ENCODE data around the gene PAH.
"Not testable (repeated sequence)": the region's sequence is repeated elsewhere in the genome, so short reads cannot be mapped to it uniquely, and the experiment has no call there.

The PAH gene

GRCh38 chr12:102891756-102892155 is 25.3 kb downstream of the PAH start:
- DNase-seq, result no peak

GRCh38 chr12:102888511-102888910 is 28.5 kb downstream of the PAH start:
- DNase-seq, result no peak

DNA sequence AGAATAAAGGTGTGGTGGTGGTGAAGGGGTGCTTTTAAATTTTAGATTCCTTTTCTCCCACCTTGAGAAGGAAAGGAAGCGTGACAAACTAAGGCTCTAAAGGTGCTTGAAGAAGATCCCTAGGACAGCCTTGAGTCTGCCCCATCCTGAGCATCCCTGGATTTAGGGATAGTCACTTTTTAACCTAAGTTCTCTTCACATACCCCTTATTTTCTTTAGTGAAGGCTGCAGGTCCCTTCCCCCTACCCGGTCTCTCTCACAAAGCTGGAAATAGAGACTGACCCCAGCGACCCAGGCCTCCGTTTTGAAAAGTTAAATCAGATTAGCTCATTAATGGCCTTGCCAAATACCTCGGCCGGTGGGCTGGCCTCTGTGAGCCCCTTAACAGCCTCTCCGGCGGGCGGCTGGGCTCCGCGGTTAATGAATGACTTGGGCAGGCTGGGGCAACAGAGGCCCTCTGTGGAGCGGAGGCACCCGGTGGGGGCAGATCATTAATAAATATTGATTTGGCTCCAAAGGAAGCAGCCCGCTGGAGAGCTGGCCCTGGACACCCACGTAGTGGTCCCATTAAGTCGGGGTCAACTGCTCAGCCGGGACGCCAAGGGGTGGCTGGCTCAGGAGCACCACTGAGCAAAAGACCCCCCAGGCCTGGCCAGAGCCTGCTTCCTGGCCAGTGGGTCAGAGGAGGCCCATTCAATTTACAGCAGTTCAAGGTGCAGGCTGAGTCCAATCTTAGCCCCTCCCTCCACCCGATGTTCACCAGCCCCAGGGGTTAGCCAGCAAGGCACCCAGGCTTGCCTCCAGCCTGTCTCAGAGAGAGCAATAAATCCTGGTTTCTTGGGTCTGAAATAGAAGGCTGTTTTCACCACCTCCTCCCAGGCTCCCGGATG is 31.8 kb downstream of the PAH start:
- no peak for DNase-seq

DNA sequence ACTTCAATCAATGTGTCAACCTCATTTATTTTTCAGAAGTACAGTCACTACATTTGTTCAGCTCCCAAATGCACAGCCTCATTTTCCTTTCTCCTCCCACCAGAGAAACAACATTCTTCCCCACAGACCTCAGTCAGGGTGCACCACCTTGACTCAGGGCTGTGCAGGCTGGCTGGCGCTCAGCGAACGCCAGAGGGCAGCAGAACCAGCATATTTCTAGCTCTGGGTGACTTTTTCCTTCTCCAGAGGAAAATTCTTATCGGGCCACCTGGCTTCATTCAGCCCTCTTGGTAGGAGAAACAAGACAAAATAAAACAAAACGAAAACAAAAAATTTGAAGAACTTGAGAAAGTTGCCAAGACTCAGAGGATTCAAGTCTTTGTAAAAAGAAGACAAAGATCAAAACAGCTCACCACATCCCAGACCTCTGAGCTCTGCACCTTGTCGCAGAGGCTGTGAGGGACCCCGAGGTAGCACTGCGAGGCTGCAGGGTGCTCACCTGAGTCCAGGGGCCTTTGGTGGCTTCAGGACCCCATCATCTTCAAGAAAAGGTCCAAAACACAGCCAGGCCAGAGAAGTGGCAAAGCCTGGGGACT is 33.7 kb downstream of the PAH start:
- DNase-seq, result peak; percentile 45 to 64 (median 54)

DNA sequence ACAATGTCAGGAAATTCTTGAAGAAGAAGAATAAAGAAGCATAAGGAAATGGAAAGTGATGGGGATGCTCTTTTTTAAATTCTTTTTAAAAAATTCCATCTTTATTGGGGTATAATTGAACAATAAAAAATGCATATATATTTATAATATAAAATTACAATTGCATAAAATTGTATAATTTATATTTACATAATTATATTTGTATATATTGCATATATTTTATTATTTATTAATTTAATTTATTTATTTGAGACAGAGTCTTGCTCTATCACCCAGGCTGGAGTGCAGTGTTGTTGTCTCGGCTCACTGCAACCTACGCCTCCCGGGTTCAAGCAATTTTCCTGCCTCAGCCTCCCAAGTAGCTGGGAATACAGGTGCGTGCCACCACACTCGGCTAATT is 36.3 kb downstream of the PAH start:
- DNase-seq, result no peak

GRCh38 chr12:102879144-102879763 is 37.8 kb downstream of the PAH start:
- DNase-seq, result peak in 3 of 4 experiments; percentile 3 to 14 (median 6)

DNA sequence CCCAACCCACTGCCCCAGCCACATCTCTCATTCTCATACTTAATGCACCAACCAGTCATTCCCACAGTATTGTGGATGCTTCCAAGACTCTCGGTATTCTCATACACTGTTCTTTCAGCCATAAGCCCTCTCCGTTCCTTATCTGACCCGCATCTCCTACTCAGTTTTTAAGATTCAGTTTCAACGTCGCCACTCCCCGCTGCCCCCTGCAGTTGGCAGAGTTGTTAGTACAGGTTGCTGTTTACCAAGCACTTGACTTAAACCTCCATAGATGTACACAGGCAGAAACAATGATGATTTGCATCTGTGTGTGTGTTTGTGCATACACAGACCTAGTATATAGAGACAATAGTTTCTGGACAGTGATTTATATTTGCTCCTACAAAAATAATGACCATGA is 40.2 kb downstream of the PAH start:
- DNase-seq, result peak in 1 of 4 experiments; percentile 7

GRCh38 chr12:102874819-102875218 is 42.2 kb downstream of the PAH start:
- DNase-seq, result no peak

DNA sequence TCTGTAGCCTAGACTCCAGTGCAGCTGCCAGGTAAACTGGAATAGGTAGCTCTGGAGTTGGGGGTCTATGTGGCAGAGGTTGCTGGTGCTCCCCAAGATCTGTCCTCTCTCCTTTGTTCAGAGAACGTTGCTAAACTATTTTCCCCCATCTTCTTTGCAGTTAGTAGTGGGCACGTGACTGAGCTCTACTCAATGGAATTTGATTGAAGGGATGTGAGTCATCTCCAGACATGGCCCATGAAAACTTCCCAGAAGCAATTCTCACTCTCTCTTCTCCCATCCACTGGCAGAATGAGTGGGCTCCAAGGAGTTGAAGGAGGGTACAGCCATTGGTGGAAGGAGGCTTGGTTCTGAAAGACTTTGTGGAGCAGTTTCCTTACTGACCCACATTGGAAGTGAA is 44.0 kb downstream of the PAH start:
- no peak for DNase-seq

- DNase-seq, result no peak
Observed at GRCh38 chr12:102871014-102871413, 46.0 kb downstream of the PAH start.

DNA sequence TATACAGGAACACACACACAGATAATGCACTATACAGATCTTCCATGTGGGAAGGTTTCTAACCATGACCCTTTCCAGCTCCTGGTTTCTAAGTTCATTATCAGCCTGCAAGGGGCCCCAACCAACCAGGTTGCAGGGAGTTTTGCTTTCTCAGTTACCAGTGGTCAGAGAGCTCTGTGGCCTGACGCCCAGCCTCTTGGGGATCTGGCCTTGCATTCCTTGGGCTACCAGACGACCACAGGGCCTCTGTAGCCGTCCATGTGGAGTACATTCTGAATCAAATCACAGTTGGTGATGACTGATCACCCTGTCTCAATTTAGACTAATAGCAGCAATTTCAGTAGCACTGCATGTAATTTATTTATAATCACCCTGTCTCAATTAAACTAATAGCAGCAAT is 47.5 kb downstream of the PAH start:
- DNase-seq, result no peak

DNA sequence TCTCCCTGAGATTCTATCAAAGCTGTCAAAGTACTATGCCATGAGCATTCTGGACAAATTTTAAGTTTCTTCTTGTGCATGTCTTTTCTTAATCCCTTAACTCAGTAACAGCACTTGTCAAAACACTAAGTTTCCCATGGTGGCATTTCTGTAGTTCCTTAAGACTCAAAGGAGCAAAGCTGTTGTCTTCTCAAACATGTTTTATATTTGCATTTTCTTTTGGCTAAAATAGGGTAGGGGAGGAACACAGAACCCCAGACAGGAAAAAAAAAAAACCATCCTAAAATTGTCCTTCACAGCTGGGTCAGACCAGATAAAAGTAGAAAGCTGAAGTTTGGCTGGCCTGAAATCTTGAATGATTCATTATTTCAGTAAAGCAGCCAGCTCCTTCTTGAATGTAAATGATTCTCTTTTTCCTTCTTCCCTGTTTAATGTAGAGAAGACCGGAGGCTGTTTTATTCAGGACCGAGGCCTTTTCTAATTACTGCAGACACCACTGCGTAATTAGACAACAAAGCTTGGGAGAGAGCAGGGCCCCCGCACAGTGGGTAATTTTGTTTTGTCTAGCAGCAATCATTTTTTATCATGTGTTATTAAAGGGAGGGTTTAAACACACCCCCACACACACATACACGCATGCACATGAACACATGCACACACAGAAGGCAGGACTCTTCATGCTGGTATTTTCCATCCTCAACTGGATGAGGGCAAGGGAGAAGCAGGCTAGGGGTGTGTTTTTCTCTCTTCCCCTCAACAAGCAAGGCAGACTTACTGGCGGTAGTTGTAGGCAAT is 51.0 kb downstream of the PAH start:
- no peak for DNase-seq

DNA sequence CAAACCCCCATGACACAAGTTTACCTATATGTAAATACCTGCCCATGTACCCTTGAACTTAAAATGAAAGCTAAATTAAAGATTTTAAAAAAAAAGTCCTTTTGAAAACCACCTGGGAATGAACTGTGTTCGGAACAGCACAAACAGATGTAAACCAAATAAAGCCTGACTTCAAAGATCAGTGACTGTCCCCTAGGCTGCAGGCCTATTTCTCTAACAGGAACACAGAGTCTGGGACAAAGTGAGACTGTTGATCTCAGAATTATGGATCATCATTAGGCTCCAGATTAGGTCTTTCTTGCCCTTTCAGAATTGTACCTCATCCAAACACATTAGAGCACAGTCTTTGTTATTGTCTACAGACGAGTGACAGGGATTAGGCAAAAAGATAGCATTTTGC is 54.6 kb downstream of the PAH start:
- DNase-seq, result no peak

- no peak for DNase-seq
Observed at GRCh38 chr12:102851246-102851645, 65.8 kb downstream of the PAH start.

DNA sequence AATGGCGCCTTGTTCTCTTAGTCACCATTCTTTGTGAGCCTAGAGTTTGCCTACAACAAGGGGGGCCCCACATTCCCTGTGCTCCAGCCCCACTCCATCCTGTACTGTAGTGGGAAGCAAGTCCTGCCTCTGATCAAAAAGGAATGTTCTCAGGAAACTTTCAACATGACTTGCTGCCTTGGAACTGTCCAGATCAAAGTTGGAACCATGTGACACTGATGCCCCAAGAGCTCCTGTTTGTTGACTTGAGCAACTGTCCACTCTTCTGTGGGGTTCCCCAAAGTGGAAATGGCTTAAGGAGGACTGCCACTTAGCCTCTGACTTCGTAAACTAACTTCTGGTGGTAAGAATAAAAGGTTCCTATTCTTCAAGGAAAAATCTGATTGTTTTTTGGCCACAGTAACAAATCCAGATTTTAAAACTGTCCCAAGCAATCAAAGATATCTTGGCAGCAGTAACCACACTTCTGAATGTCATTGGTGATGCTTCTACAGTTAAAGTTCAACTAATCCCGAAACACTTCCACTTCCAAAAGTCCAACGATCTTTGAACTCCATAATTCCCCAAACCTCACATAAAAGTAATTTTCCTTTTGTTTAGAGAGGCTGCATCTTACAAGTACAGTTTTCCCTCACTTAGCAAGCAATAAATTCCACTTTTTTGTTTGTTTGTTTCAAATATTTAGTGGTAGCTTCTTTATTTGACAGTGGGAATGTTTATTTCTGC is 67.2 kb downstream of the PAH start:
- no peak for DNase-seq

DNA sequence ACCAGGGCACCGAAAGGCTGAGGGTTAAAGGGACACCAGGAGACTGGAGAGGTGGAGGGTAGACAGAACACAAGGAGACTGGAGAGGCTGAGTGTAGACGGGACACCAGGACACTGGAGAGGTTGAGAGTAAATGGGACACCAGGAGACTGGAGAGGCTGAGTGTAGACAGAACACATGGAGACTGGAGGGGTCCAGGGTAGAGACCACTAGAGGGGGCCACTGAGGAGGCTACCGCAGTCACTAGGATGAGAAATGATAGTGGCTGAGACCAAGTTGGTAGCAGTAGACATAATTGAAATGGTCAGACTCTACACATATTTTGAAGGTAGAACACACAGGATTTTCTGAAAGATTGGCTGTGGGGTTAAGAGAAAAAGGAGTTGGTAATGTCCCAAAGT is 68.2 kb downstream of the PAH start:
- DNase-seq, result no peak

GRCh38 chr12:102847131-102847530 is 69.9 kb downstream of the PAH start:
- DNase-seq, result no peak

DNA sequence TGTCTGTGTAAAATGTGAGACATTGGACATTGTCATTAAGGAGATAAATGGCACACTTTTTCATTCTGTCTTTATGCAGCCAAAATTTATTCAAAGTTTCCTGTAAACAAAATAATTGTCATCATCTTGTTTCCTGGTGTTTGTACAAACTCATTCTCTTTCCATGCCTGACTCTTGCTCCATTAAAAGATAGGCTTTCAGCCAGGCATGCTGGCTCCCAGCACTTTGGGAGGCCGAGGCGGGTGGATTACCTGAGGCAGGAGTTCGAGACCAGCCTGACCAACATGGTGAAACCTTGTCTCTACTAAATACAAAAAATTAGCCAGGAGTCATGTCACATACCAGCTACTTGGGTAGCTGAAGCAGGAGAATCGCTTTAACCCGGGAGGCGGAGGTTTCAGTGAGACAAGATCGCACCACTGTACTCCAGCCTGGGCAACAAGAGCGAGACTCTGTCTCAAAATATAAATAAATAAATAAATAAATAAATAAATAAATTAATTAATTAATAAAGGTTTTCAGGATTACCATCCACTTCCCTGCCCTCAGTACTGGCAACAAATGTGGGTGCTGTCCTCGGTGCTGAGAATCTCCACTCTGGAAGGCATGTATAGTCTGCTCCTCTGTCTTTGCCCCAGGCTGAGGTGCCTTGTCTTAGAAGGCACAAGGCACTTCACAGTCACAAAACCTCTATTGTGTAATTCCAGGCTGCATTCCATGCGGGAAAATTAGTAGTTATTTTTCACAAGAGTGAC is 83.2 kb downstream of the PAH start:
- DNase-seq, result peak in 1 of 4 experiments; percentile 3

DNA sequence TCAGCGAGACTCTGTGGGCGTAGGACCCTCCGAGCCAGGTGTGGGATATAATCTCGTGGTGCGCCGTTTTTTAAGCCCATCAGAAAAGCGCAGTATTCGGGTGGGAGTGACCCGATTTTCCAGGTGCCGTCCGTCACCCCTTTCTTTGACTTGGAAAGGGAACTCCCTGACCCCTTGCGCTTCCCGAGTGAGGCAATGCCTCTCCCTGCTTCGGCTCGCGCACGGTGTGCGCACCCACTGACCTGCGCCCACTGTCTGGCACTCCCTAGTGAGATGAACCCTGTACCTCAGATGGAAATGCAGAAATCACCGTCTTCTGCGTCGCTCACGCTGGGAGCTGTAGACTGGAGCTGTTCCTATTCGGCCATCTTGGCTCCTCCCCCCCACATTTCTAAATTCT is 84.2 kb downstream of the PAH start:
- DNase-seq, result not testable (repeated sequence)

DNA sequence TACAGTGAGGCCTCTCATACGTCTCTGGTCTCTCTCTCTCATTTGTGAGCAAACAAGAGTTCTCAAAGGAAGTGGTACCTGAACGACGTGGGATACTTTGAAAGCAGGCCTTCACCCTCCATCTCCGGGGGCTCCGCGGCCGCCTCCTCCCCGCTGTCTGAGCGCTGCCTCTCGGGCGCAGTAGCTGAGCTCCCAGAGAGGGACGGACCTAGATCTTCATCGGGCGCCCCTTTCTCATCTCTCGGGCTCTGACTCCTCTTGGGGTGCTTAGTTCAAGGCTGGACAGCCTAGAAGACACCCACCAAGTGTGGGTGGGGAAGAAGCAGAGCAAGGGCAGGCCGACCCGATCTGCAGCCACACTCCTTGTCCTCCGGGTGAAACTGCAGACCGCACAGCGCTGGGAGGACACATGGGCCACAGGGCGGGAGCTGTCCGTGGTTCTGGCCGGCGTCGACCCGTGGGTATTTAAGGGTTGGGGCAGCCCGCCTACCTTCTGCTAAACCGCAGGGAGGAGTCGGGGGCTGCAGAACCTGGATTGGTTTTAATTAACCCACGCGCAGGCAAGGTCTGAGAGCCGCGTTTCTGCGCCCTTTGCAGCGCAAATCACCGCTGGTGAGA is 92.7 kb downstream of the PAH start:
- peak; percentile 3 to 34 (median 14) for DNase-seq

- no peak for DNase-seq
Observed at GRCh38 chr12:102821149-102821548, 95.9 kb downstream of the PAH start.
